Keratinocyte (primary cell): ENCODE results near the gene PTK7.

Experiments used
- CTCF ChIP-seq, 3 experiments: IDR thresholded peaks in 1 of 3; conservative IDR thresholded peaks in 1 of 3; optimal IDR thresholded peaks in 1 of 3; 2 replicates in 2 of 3; 3 replicates in 1 of 3; pipeline versions ENCODE3 to v1.5.1; 2011; ENCODE audit warnings: low read length in 3 of 3, mild to moderate bottlenecking in 3 of 3, moderate library complexity in 2 of 3, control low read depth in 1 of 3, inconsistent platforms in 1 of 3; ENCODE audit not compliant: insufficient read depth in 2 of 3; ENCODE audit errors: extremely low read depth in 1 of 3
- EZH2 ChIP-seq: IDR thresholded peaks from one replicate; pipeline ENCODE4 v1.6.1; 2012; ENCODE audit warnings: inconsistent platforms, mild to moderate bottlenecking, low read length, moderate library complexity

DNA sequence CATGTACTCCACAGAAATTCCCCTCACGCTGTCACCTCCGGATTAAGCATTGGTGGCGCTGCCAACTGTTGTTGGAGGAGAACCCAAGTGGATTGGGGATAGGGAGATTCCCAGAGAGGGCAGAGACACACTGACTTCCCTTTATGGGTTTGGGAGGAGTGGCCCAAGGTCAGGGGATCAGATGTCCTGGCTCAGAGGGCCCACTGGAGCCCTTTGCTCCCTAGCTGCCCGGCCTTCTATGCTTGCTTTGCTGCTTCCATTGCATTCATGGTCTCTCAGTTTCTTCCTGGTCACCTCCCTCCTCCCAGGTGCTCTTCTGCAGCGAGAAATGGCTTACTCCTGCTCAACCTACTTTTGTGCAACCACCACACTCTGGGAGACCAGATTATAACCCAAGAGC is 120.2 kb downstream of the PTK7 start:
- TF ChIP-seq EZH2 = no peak
- no peak for TF ChIP-seq CTCF (optimal IDR thresholded peaks at IDR 0.05 in 1 of 3, IDR thresholded peaks at IDR 0.05 in 1 of 3, conservative IDR thresholded peaks at IDR 0.05 in 1 of 3; ENCODE audit: extremely low read depth in 1 of 3, insufficient read depth in 2 of 3, low read length in 3 of 3)
